Measurements from ENCODE around the gene CNOT8. TPM values are rescaled to one million over a fixed set of nuclear protein-coding genes. Genes with fewer than 3 reads are reported as not detected.

The CNOT8 gene
- total RNA-seq, 1 donor from 2014 or later: 45.6 TPM

GRCh38 chr5:154811653-154812465 lies 46.6 kb upstream of the CNOT8 start:
- Mint-ChIP-seq H3K36me3 (ENCODE audit: low read depth, unreplicated experiment) (peaks cover 28% of the 10 kb centered on the region), H3K4me3 (ENCODE audit: unreplicated experiment) (no peak overlapping the region), H3K27me3 (ENCODE audit: low read depth, unreplicated experiment) (no peaks in the 10 kb centered on the region), H3K27ac (ENCODE audit: unreplicated experiment) (no peak overlapping the region), H3K4me1 (ENCODE audit: low read depth, unreplicated experiment) (no peaks in the 10 kb centered on the region), H3K9me3 (ENCODE audit: unreplicated experiment) (no peaks in the 10 kb centered on the region)
- Histone ChIP-seq H2AFZ (ENCODE audit: low read depth, low read length) (no peak overlapping the region), H3K27me3 (ENCODE audit: insufficient read depth, low read length) (no peaks in the 10 kb centered on the region), H3K79me2 (ENCODE audit: insufficient read depth, low read length) (peaks cover 11% of the 10 kb centered on the region), H3K9ac (ENCODE audit: low read length) (no peak overlapping the region), H4K20me1 (ENCODE audit: insufficient read depth, low read length) (peaks cover 27% of the 10 kb centered on the region), H3K4me1 (ENCODE audit: insufficient read depth, low read length) (no peaks in the 10 kb centered on the region), H3K36me3 (ENCODE audit: insufficient read depth, low read length) (peaks cover 47% of the 10 kb centered on the region), H3K4me3 (ENCODE audit: insufficient read depth, low read depth, low read length) (no peak overlapping the region), H3K9me3 (ENCODE audit: insufficient read depth, low read depth, low read length) (no peaks in the 10 kb centered on the region), H3K27ac (ENCODE audit: low read depth, low read length) (no peak overlapping the region), H3K4me2 (ENCODE audit: low read length) (no peak overlapping the region)
- peak; percentile 31 for DNase-seq (ENCODE audit: low read depth)
- peak; percentile 96 for TF ChIP-seq CTCF (IDR thresholded peaks at IDR 0.05; ENCODE audit: insufficient read depth, low read depth, low read length)
- TF ChIP-seq EZH2 (IDR thresholded peaks at IDR 0.05; ENCODE audit: insufficient read depth, low read length): no peak
- no peak for FAIRE-seq

GRCh38 chr5:154813158-154813557 lies 45.3 kb upstream of the CNOT8 start:
- no peaks in the 10 kb centered on the region for H3K9me3 ChIP-seq (ENCODE audit: insufficient read depth, low read depth, low read length)
- peaks cover 47% of the 10 kb centered on the region for H3K36me3 ChIP-seq (ENCODE audit: insufficient read depth, low read length)
- H3K27ac ChIP-seq (ENCODE audit: low read depth, low read length): no peak overlapping the region
- peaks cover 31% of the 10 kb centered on the region for H3K36me3 Mint-ChIP-seq (ENCODE audit: low read depth, unreplicated experiment)
- peaks cover 27% of the 10 kb centered on the region for H4K20me1 ChIP-seq (ENCODE audit: insufficient read depth, low read length)
- H3K9ac ChIP-seq (ENCODE audit: low read length): no peak overlapping the region
- no peak for TF ChIP-seq EZH2 (IDR thresholded peaks at IDR 0.05; ENCODE audit: insufficient read depth, low read length)
- no peak for TF ChIP-seq CTCF (IDR thresholded peaks at IDR 0.05; ENCODE audit: insufficient read depth, low read depth, low read length)
- no peaks in the 10 kb centered on the region for H3K4me1 ChIP-seq (ENCODE audit: insufficient read depth, low read length)
- H3K27me3 ChIP-seq (ENCODE audit: insufficient read depth, low read length): no peaks in the 10 kb centered on the region
- H3K79me2 ChIP-seq (ENCODE audit: insufficient read depth, low read length): peaks cover 11% of the 10 kb centered on the region
- no peaks in the 10 kb centered on the region for H3K9me3 Mint-ChIP-seq (ENCODE audit: unreplicated experiment)
- H3K4me3 ChIP-seq (ENCODE audit: insufficient read depth, low read depth, low read length): no peak overlapping the region
- H3K4me3 Mint-ChIP-seq (ENCODE audit: unreplicated experiment): no peak overlapping the region
- FAIRE-seq (no peak), DNase-seq (ENCODE audit: low read depth) (no peak)
- no peaks in the 10 kb centered on the region for H3K4me1 Mint-ChIP-seq (ENCODE audit: low read depth, unreplicated experiment)
- H2AFZ ChIP-seq (ENCODE audit: low read depth, low read length): no peak overlapping the region
- no peak overlapping the region for H3K4me2 ChIP-seq (ENCODE audit: low read length)
- H3K27me3 Mint-ChIP-seq (ENCODE audit: low read depth, unreplicated experiment): no peaks in the 10 kb centered on the region
- H3K27ac Mint-ChIP-seq (ENCODE audit: unreplicated experiment): no peak overlapping the region

GRCh38 chr5:154813736-154814135 lies 44.7 kb upstream of the CNOT8 start:
- DNase-seq (ENCODE audit: low read depth): no peak
- H3K4me3 Mint-ChIP-seq (ENCODE audit: unreplicated experiment): no peak overlapping the region
- no peaks in the 10 kb centered on the region for H3K4me1 Mint-ChIP-seq (ENCODE audit: low read depth, unreplicated experiment)
- peaks cover 32% of the 10 kb centered on the region for H3K36me3 Mint-ChIP-seq (ENCODE audit: low read depth, unreplicated experiment)
- peaks cover 42% of the 10 kb centered on the region for H3K36me3 ChIP-seq (ENCODE audit: insufficient read depth, low read length)
- H3K27ac Mint-ChIP-seq (ENCODE audit: unreplicated experiment): no peak overlapping the region
- no peak overlapping the region for H2AFZ ChIP-seq (ENCODE audit: low read depth, low read length)
- no peak overlapping the region for H3K4me2 ChIP-seq (ENCODE audit: low read length)
- peaks cover 11% of the 10 kb centered on the region for H3K79me2 ChIP-seq (ENCODE audit: insufficient read depth, low read length)
- TF ChIP-seq CTCF (IDR thresholded peaks at IDR 0.05; ENCODE audit: insufficient read depth, low read depth, low read length) (no peak), EZH2 (IDR thresholded peaks at IDR 0.05; ENCODE audit: insufficient read depth, low read length) (no peak)
- H3K9ac ChIP-seq (ENCODE audit: low read length): no peak overlapping the region
- H3K9me3 Mint-ChIP-seq (ENCODE audit: unreplicated experiment): no peaks in the 10 kb centered on the region
- H3K27me3 Mint-ChIP-seq (ENCODE audit: low read depth, unreplicated experiment): no peaks in the 10 kb centered on the region
- H3K4me3 ChIP-seq (ENCODE audit: insufficient read depth, low read depth, low read length): no peak overlapping the region
- H3K4me1 ChIP-seq (ENCODE audit: insufficient read depth, low read length): no peaks in the 10 kb centered on the region
- H3K9me3 ChIP-seq (ENCODE audit: insufficient read depth, low read depth, low read length): no peaks in the 10 kb centered on the region
- FAIRE-seq: no peak
- peaks cover 27% of the 10 kb centered on the region for H4K20me1 ChIP-seq (ENCODE audit: insufficient read depth, low read length)
- H3K27me3 ChIP-seq (ENCODE audit: insufficient read depth, low read length): no peaks in the 10 kb centered on the region
- no peak overlapping the region for H3K27ac ChIP-seq (ENCODE audit: low read depth, low read length)
